Activated CD4-positive, alpha-beta T cell treated with anti-CD3 and anti-CD28 coated beads for 36 hours (primary cell): ENCODE results near the gene PPP1R8. TPM values are rescaled to one million over a fixed set of nuclear protein-coding genes. Genes with fewer than 3 reads are reported as not detected.
A peak's percentile ranks its signal among the peaks of the same experiment; 100 is the strongest.
"Not testable (repeated sequence)": the region's sequence is repeated elsewhere in the genome, so short reads cannot be mapped to it uniquely, and the experiment has no call there.

Source experiments
- ATAC-seq: fragments of 200-7000 bp; cut with Tn5 transposase; one replicate; pipeline ENCODE4 v1.10.0; 2021; ENCODE audit warnings: mild to moderate bottlenecking, moderate library complexity
- CTCF ChIA-PET: fragments of 350-600 bp; sonication (Branson Sonifier 250); formaldehyde crosslinking; loops from one replicate; lab custom pipeline; 2021; ENCODE audit warnings: antibody characterized with exemption; lab: Charles Lee
- POLR2A ChIA-PET: fragments of 350-600 bp; sonication (Branson Sonifier 250); formaldehyde crosslinking; loops from one replicate; lab custom pipeline; 2021; ENCODE audit warnings: antibody characterized with exemption, inconsistent platforms; lab: Charles Lee
- DNase-seq: peaks from one replicate; pipeline ENCODE4 v3.0.0-alpha.2; 2020
- H3K27ac Mint-ChIP-seq: one replicate; pipeline ENCODE4 v1.8.0; 2021; ENCODE audit warnings: mixed read lengths
- H3K27me3 Mint-ChIP-seq: one replicate; pipeline ENCODE4 v1.8.0; 2021; ENCODE audit warnings: mixed read lengths
- H3K36me3 Mint-ChIP-seq: one replicate; pipeline ENCODE4 v1.8.0; 2021; ENCODE audit warnings: low read depth, mixed read lengths
- H3K4me1 Mint-ChIP-seq: one replicate; pipeline ENCODE4 v1.8.0; 2021; ENCODE audit warnings: mixed read lengths
- H3K4me3 Mint-ChIP-seq: one replicate; pipeline ENCODE4 v1.8.0; 2021; ENCODE audit warnings: mild to moderate bottlenecking, moderate library complexity, mixed read lengths
- H3K9me3 Mint-ChIP-seq: one replicate; pipeline ENCODE4 v1.8.0; 2021; ENCODE audit warnings: low read depth, mixed read lengths
- intact Hi-C, 2 experiments: fragments of 100-400 bp; cut with DNase I in 1 of 2; cut with micrococcal nuclease in 1 of 2; formaldehyde crosslinking; loops; one replicate each; pipeline versions ENCODE4 v1.14.2 to v1.15.1; 2022 to 2024; cut with DNase I, micrococcal nuclease
- total RNA-seq, 2 experiments: library from RNA; stranded (reverse); gene quantifications; one replicate each; pipeline ENCODE4 v1.2.3, GENCODE V29; 2021

The PPP1R8 gene
- total RNA-seq, 2 experiments from 2014 or later = 49.6 to 65.9 TPM

GRCh38 chr1:27833470-27833869, 2.9 kb downstream of the PPP1R8 start:
- DNase-seq = no peak
- CTCF ChIA-PET = interaction anchor here (1.1 to 1.3 kb wide), 3 partner anchors 15 to 60 kb away, joined by 3 to 7 read pairs (median 4); partner anchors contain the start of gene STX12
- Mint-ChIP-seq H3K4me3 (no peak overlapping the region), H3K36me3 (peaks cover 34% of the 10 kb centered on the region), H3K4me1 (peaks cover 41% of the 10 kb centered on the region), H3K27me3 (no peaks in the 10 kb centered on the region), H3K27ac (no peak overlapping the region), H3K9me3 (no peaks in the 10 kb centered on the region)
- POLR2A ChIA-PET = no interaction called here
- intact Hi-C loops = loop anchor here in 1 of 2 experiments (5.0 kb wide), 2 partner anchors 814 to 904 kb away; partner anchors contain the start of genes RNU11 and YTHDF2
- no peak for ATAC-seq

- no peak for ATAC-seq
- Mint-ChIP-seq H3K27me3 (no peaks in the 10 kb centered on the region), H3K4me3 (no peak overlapping the region), H3K9me3 (no peaks in the 10 kb centered on the region), H3K27ac (no peak overlapping the region), H3K36me3 (peaks cover 34% of the 10 kb centered on the region), H3K4me1 (peaks cover 39% of the 10 kb centered on the region)
- no peak for DNase-seq
- CTCF ChIA-PET = interaction anchor here (0.5 to 1.1 kb wide), 3 partner anchors 35 to 502 kb away, joined by 3 read pairs; no protein-coding TSS in a partner anchor
- POLR2A ChIA-PET = interaction anchor here (1.1 kb wide), 1 partner anchor 62 kb away, joined by 3 read pairs; the partner anchor contains the start of gene STX12
- intact Hi-C loops = no loop called here
Measured at GRCh38 chr1:27835046-27835445, 4.5 kb downstream of the PPP1R8 start.

DNA sequence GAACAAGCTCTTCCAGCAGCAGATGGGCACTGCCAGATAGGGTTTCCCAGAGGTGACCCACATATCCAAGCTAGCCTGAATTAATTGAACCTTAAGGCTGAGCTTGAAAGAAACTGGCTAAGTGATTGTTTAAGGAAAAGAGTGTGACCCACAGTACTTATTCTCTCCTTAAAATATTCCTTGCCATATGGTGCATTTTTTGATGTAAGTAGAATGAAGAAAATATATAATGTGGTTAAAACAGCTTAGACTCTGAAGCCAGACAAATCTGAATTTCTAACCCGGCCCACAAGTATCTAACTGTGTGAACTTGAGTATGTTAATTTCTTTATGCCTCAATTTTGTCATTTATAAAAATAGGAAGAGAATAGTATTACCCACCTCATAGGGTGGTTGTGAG, 4.9 kb downstream of the PPP1R8 start:
- DNase-seq (no peak), ATAC-seq (no peak)
- peak overlapping the region; percentile 52 for H3K27ac Mint-ChIP-seq
- H3K27me3 Mint-ChIP-seq = no peaks in the 10 kb centered on the region
- H3K4me1 Mint-ChIP-seq = peaks cover 39% of the 10 kb centered on the region
- POLR2A ChIA-PET = interaction anchor here (1.1 kb wide), 1 partner anchor 62 kb away, joined by 3 read pairs; the partner anchor contains the start of gene STX12
- H3K4me3 Mint-ChIP-seq = no peak overlapping the region
- intact Hi-C loops = no loop called here
- H3K9me3 Mint-ChIP-seq = no peaks in the 10 kb centered on the region
- CTCF ChIA-PET = interaction anchor here (1.0 to 1.1 kb wide), 2 partner anchors 35 to 159 kb away, joined by 3 read pairs; no protein-coding TSS in a partner anchor
- H3K36me3 Mint-ChIP-seq = peaks cover 39% of the 10 kb centered on the region

GRCh38 chr1:27849951-27850350, 19.4 kb downstream of the PPP1R8 start:
- POLR2A ChIA-PET = interaction anchor here (0.6 kb wide), 1 partner anchor 142 kb away, joined by 3 read pairs; no protein-coding TSS in a partner anchor
- no peaks in the 10 kb centered on the region for H3K4me1 Mint-ChIP-seq
- intact Hi-C loops = no loop called here
- no peak overlapping the region for H3K27ac Mint-ChIP-seq
- CTCF ChIA-PET = interaction anchor here (0.7 kb wide), 1 partner anchor 33 kb away, joined by 3 read pairs; no protein-coding TSS in a partner anchor
- H3K36me3 Mint-ChIP-seq = peaks cover 39% of the 10 kb centered on the region
- no peak overlapping the region for H3K4me3 Mint-ChIP-seq
- DNase-seq = no peak
- no peaks in the 10 kb centered on the region for H3K27me3 Mint-ChIP-seq
- ATAC-seq = no peak
- no peaks in the 10 kb centered on the region for H3K9me3 Mint-ChIP-seq

DNA sequence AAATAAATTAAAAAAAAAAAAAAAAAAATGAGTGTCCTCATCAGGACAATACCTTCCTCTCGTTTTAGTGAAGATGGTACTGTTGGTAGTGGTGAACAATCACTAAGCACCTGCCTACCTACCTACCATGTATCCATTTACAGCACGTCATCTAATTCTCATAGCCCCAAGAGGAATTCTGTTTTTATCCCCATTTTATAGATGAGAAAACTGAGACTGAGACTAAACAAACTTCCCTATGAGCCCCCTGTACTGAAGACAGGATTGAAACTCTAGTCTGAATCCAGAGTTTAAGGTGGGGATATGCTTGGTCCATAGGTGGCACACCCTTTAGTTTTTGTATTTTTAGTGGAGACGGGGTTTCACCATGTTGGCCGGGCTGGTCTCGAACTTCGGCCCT, 24.5 kb downstream of the PPP1R8 start:
- ChIA-PET POLR2A (interaction anchor here (0.6 kb wide), 1 partner anchor 106 kb away, joined by 3 read pairs; no protein-coding TSS in a partner anchor), CTCF (interaction anchor here (0.5 kb wide), 1 partner anchor 108 kb away, joined by 3 read pairs; no protein-coding TSS in a partner anchor)
- no peak for DNase-seq
- intact Hi-C loops = loop anchor here in 1 of 2 experiments (5.0 kb wide), 1 partner anchor 102 kb away; the partner anchor contains the start of gene XKR8
- Mint-ChIP-seq H3K36me3 (peaks cover 16% of the 10 kb centered on the region), H3K27ac (no peak overlapping the region), H3K27me3 (no peaks in the 10 kb centered on the region), H3K9me3 (no peaks in the 10 kb centered on the region), H3K4me1 (peaks cover 3% of the 10 kb centered on the region), H3K4me3 (no peak overlapping the region)
- ATAC-seq = no peak

- Mint-ChIP-seq H3K27ac (no peak overlapping the region), H3K4me1 (peaks cover 3% of the 10 kb centered on the region), H3K4me3 (no peak overlapping the region), H3K36me3 (peaks cover 2% of the 10 kb centered on the region), H3K27me3 (no peaks in the 10 kb centered on the region), H3K9me3 (no peaks in the 10 kb centered on the region)
- intact Hi-C loops = loop anchor here in 1 of 2 experiments (5.0 kb wide), 1 partner anchor 101 kb away; the partner anchor contains the start of gene XKR8
- no peak for DNase-seq
- ChIA-PET POLR2A (interaction anchor here (0.6 kb wide), 1 partner anchor 47 kb away, joined by 5 read pairs; no protein-coding TSS in a partner anchor), CTCF (interaction anchor here (0.7 to 2.7 kb wide), 13 partner anchors 19 to 503 kb away, joined by 3 to 21 read pairs (median 3); partner anchors contain the start of gene STX12)
- ATAC-seq = no peak
Measured at GRCh38 chr1:27856561-27857343, 26.2 kb downstream of the PPP1R8 start.

GRCh38 chr1:27857552-27857951, 27.0 kb downstream of the PPP1R8 start:
- CTCF ChIA-PET = interaction anchor here (0.7 to 2.7 kb wide), 18 partner anchors 18 to 502 kb away, joined by 3 to 21 read pairs (median 4); partner anchors contain the start of genes STX12 and XKR8
- H3K4me3 Mint-ChIP-seq, H3K36me3 Mint-ChIP-seq, H3K27me3 Mint-ChIP-seq, ATAC-seq, H3K9me3 Mint-ChIP-seq, H3K4me1 Mint-ChIP-seq, POLR2A ChIA-PET, H3K27ac Mint-ChIP-seq, DNase-seq: not testable (repeated sequence)
- intact Hi-C loops = loop anchor here in 1 of 2 experiments (5.0 kb wide), 1 partner anchor 100 kb away; the partner anchor contains the start of gene XKR8

- H3K4me1 Mint-ChIP-seq = peaks cover 9% of the 10 kb centered on the region
- no peaks in the 10 kb centered on the region for H3K9me3 Mint-ChIP-seq
- intact Hi-C loops = loop anchor here (1.0 to 5.0 kb wide), 5 partner anchors 99 to 351 kb away; partner anchors contain the start of gene XKR8 (in 1 of the 2)
- H3K4me3 Mint-ChIP-seq = no peak overlapping the region
- no peak overlapping the region for H3K27ac Mint-ChIP-seq
- H3K36me3 Mint-ChIP-seq = no peaks in the 10 kb centered on the region
- ChIA-PET CTCF (interaction anchor here (0.7 to 2.7 kb wide), 17 partner anchors 17 to 351 kb away, joined by 3 to 21 read pairs (median 4); partner anchors contain the start of genes STX12 and XKR8), POLR2A (interaction anchor here (0.6 kb wide), 2 partner anchors 135 to 145 kb away, joined by 5 to 8 read pairs; no protein-coding TSS in a partner anchor)
- ATAC-seq (peak; percentile 97), DNase-seq (peak; percentile 90)
- no peaks in the 10 kb centered on the region for H3K27me3 Mint-ChIP-seq
Measured at GRCh38 chr1:27858072-27858948, 27.7 kb downstream of the PPP1R8 start.

GRCh38 chr1:27858949-27859576, 28.5 kb downstream of the PPP1R8 start:
- no peaks in the 10 kb centered on the region for H3K27me3 Mint-ChIP-seq
- intact Hi-C loops = loop anchor here (1.0 to 5.0 kb wide), 5 partner anchors 98 to 350 kb away; partner anchors contain the start of gene XKR8 (in 1 of the 2)
- H3K27ac Mint-ChIP-seq = no peak overlapping the region
- no peak for DNase-seq
- no peak for ATAC-seq
- ChIA-PET POLR2A (no interaction called here), CTCF (interaction anchor here (1.1 to 2.7 kb wide), 4 partner anchors 25 to 350 kb away, joined by 3 to 21 read pairs (median 4); no protein-coding TSS in a partner anchor)
- H3K9me3 Mint-ChIP-seq = no peaks in the 10 kb centered on the region
- H3K4me3 Mint-ChIP-seq = no peak overlapping the region
- H3K36me3 Mint-ChIP-seq = no peaks in the 10 kb centered on the region
- H3K4me1 Mint-ChIP-seq = peaks cover 16% of the 10 kb centered on the region

DNA sequence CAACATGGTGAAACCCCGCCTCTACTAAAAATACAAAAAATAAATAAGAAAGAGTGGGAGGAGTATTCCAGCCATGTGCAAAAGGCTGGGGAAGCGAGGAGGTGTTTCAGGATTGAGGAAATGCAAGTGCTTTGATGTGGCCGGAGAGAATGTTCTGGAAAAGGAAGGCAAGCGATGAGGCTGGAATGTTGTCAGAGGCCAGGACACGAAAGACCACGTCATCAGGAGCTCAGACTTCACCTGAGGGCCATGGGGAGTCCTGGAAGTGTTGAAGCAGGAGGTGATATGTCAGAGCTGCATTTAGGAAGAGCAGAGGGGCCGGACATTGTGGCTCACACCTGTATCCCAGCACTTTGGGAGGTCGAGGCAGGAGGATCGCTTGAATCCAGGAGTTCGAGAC, 30.9 kb downstream of the PPP1R8 start:
- peaks cover 24% of the 10 kb centered on the region for H3K4me1 Mint-ChIP-seq
- no peaks in the 10 kb centered on the region for H3K36me3 Mint-ChIP-seq
- no peaks in the 10 kb centered on the region for H3K27me3 Mint-ChIP-seq
- no peak for DNase-seq
- ChIA-PET CTCF (interaction anchor here (0.6 kb wide), 1 partner anchor 33 kb away, joined by 3 read pairs; no protein-coding TSS in a partner anchor), POLR2A (no interaction called here)
- intact Hi-C loops = no loop called here
- no peak overlapping the region for H3K27ac Mint-ChIP-seq
- H3K9me3 Mint-ChIP-seq = no peaks in the 10 kb centered on the region
- no peak for ATAC-seq
- no peak overlapping the region for H3K4me3 Mint-ChIP-seq
